Left cardiac atrium (tissue), 4 donors: Measurements from ENCODE around the gene ATXN7. TPM values are rescaled to one million over a fixed set of nuclear protein-coding genes. Genes with fewer than 3 reads are reported as not detected.

Experiments used
- ATAC-seq, 2 donors: fragments of 200-7000 bp; cut with Tn5 transposase; one replicate each; pipeline ENCODE4 v1.9.1; 2020; ENCODE audit warnings: mild to moderate bottlenecking in 2 of 2, moderate library complexity in 2 of 2
- DNase-seq: peaks from one replicate; pipeline ENCODE4 v3.0.0-alpha.2; 2020
- intact Hi-C, 2 donors: fragments of 100-400 bp; cut with DNase I; formaldehyde crosslinking; loops; one replicate each; pipeline versions ENCODE4 v1.14.1 to v1.15.1; 2022 to 2023
- total RNA-seq, 2 donors: library from RNA; stranded (reverse); fragmentation: NEBNext Ultra II Directional; extraction: Animal tissue kit (Norgen Biotek cat#: 25700); gene quantifications; one replicate each; pipeline ENCODE4 v1.2.1, GENCODE V29; 2021
- donor health status: DM: no; HTN: yes; CAD: no.
- donor health status: DM: no; HTN: yes; CAD: no; lungs with severe emphysema.
- donor health status: DM: yes; HTN: yes; CAD: no.
- donor health status: Dilated cardiomyopathy.

Gene ATXN7
- total RNA-seq, 2 donors from 2014 or later, result 13.0 to 22.2 TPM

DNA sequence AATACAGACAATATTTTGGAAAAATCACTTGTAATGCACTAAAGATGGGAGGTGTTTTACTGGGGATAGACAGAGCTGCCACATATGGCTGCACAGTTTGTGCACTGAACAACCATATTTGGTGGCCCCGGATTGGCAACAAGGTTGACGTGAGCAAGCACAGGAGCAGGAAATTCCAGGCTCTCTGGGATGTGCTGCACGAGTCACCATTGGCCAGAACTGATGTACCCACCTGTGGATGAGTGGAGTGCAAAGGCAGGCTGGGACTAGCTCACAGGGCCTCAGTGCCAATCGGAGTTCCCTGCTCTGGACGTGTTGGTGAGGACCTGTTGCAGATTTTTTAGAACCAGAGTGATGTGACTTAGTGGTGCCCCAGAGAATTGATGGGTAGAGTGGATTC lies 90.5 kb downstream of the ATXN7 start:
- no peak for DNase-seq
- intact Hi-C loops, result no loop called here
- peak in 1 of 2 donors; percentile 37 for ATAC-seq

DNA sequence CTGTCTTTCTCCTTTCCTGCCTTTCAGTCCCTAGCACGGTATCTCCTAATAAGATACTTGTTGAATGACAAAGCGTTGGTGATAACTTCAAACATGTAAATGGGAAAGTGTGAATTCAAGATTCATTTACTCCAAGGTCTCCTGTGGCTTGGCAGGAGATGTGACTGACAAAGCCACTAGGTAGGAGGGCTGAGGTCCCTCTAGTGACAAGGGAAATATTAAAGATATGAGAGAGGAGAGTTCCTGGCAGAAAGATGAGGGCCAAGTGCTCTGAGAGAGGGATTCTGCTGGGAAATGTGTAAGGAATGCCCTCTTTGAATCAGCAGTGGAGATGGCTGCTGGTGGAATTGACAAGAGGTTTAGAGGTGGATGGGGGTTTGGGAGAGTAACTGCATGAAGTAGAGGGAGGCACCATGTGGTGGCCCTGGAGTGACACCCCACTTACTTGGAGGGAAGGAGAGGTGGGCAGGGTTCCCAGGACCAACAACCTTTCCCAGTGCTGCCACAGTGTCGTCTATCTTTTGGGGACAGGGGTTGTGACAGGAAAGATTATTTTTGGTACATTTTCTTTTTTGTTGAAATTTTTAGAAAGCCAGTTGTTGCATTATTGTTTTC lies 91.5 kb downstream of the ATXN7 start:
- intact Hi-C loops, result no loop called here
- DNase-seq, result no peak
- no peak for ATAC-seq

DNA sequence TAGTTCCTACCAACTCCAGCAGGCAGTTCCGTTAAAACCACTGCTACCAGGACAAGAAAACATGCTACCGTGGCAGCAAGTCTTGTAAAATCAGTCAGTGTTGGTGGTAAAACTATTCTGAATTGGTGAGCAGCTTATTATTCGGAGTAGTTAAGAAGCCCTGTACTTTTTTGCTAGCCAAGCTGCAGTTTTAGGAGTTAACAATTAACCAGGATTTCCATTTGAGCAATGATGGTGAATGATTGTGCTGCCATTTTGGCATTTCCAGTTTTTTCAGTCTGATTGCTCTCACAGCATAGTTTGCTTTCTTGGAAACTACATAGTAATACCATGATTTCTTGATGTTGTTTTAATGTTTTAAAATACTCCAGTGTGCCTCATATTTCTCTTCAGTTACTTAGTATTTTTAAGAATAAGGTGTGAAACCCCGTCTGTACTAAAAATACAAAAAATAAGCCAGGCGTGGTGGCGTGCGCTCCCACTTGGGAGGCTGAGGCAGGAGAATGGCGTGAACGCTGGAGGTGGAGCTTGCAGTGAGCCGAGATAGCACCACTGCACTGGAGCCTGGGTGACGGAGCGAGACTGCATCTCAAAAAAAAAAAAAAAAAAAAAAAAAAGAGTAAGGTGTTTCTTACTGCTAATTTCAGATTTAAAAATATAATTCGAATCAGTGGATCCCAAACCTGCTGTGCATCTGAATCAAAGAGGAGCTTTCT lies 92.3 kb downstream of the ATXN7 start:
- intact Hi-C loops, result no loop called here
- DNase-seq (no peak), ATAC-seq (no peak)

DNA sequence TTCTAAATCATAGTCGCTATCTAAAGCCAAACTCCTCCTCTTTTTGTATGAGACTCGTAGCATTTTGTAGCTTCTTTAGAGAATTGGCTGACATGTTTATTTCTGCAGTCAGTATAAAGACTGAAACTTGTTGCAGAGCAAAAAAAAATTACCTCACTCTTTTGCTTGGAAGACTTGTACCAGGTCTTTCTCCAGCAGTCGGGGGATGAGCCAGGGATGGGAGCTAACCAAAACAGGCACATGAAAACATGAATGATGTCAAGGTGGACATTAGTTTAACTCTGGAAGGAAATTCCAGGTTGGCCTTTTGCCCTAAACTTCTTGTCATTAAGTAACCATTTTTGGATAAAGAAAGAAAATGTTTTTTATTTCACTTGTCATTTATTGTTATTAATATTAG lies 95.5 kb downstream of the ATXN7 start:
- no peak for DNase-seq
- intact Hi-C loops, result no loop called here
- peak in 1 of 2 donors; percentile 22 for ATAC-seq

DNA sequence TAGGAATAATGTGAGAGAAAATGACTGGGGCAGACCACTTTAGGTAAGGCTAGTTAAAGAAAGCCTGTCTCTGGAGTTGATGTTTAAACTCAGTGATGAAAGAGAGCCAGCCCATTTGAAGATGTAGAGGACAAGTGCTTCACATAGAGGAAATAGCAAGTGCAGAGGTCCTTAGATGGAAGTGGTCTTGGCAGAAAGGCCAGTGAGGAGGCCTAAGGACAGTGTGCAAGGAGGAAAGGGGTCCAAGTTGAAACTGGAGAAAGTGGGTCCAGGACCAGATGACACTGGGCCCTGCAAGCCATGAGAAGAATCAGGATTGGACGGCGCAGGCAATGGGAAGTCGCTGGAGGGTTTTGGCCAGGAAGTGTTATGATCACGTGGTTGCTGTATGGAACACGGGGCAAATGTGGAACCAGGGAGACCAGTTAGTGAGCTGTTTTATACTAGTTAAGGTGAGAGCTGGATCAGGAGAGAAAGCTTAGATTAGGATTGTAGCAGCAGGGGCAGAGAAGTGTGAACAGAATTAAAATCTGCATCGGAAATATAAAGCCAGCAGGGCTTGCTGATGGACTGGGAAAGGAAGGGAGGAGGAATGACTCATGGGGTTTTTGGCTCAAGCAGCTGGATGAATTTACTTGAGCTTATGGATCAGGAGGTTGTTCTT lies 96.5 kb downstream of the ATXN7 start:
- ATAC-seq (peak; percentile 69 to 71), DNase-seq (peak; percentile 44)
- intact Hi-C loops, result no loop called here

DNA sequence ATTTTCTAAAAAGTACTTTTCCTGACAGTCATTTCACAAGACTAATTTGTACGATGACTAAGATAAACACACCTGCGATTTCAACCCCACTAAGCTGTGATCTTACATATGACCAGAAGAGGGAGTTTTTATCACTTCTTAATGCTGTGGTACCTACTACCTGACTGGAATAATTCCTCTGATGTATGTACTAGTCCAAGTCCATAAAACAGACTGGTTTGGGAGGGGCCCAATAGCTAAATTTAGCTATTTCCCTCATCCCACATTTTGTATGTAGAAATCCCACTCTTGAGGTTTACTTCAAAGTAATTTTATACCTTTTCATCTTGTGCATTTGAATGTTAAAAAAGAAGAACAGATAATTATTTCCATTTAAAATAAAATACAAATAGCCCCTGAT lies 98.2 kb downstream of the ATXN7 start:
- DNase-seq, result no peak
- peak in 1 of 2 donors; percentile 50 for ATAC-seq
- intact Hi-C loops, result loop anchor here in 1 of 2 donors (2.0 kb wide), 1 partner anchor 31 kb away; no protein-coding TSS in a partner anchor

DNA sequence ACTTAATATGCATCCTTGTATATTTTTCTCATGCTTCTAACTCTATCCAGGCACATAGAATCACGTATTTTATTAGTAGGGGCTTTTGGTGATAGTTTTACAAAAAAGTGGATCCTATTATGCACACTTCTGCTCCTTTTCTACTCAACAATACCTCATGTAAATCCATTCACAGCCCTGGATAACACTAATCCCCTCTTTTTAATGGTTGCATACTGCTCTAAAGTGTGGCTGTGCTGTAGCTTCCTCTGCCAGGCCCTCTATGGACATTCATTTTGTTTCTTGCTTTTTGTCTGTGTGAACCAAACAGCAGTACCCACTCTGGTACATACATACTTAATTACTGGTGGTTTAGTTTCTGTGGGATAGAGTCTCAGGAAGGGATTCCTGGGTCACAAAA lies 99.8 kb downstream of the ATXN7 start:
- intact Hi-C loops, result loop anchor here in 1 of 2 donors (2.0 kb wide), 1 partner anchor 29 kb away; no protein-coding TSS in a partner anchor
- ATAC-seq, result no peak
- DNase-seq, result no peak

DNA sequence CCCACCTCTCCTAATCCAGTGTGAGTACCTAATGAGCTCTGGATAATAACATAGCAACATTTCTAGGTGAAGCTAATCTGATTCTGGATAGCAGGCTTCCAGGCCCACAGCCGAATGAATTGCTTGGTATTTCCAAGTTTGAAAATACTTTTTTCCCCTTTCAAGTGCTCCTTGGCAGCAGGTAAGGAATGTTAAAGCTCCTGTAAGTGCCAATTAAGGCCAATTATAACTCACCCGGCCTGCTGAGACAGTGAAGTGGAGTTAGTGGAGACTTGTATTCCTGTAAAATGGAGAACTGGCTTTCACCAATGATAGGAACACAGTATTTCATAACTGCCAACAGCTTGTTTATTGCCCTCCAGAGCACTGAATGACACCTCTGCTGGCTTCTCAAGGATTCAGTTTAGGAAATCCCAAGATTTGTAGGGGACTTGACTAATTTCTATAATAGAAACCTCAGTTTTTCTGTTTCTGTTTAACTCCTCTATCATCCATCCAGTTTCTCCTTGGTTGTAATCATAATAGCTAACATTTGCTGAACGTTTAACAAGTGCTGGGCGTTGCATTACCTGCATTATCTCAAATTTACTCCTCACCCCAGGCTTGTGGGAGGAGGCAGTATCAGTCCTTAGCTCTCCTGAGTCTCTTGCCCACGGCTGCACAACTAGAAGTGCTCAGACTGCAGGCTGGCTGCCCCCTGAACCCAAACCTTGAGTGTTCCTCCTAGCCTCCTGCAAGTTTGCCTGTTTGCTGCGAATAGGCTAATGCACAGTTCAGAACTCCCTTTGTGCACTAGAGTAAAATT lies 101.2 kb downstream of the ATXN7 start:
- intact Hi-C loops, result no loop called here
- ATAC-seq (no peak), DNase-seq (no peak)

DNA sequence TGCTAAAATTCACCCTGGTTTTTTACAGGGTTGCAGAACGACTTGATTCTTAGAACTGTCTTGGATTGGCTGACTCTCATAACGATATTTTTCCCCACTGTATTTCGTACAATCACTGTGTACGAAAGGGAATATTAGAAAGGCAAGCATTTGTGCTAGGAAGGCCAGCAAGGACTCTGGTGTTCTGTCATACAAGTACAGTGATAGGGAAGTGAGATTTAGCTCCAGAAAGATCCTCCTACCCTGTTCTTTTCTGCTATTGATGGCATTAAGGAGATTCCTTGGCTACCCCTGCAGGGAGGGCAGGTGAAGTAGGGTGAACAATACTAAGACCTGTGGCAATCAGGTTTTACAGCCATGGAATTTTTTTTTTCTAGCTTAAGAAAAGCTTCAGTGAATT lies 102.3 kb downstream of the ATXN7 start:
- ATAC-seq, result no peak
- intact Hi-C loops, result no loop called here
- no peak for DNase-seq

DNA sequence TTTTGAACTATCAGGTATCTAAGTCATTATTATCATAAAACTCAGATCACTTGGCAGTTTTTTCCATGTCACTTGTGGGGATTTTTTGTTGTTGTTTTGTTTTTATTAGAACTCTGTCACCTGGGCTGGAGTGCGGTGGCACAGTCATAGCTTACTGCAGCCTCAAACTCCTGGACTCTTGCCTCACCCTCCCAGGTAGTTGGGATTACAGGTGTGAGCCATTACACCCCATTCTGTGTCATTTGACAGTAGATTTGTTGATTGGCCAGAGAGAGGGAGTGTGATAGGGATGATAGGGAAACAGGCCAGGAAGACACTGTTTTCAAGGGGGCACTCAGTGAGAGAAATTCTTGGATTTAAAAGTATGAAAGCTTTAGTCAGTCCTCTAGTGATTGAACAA lies 103.2 kb downstream of the ATXN7 start:
- ATAC-seq (no peak), DNase-seq (no peak)
- intact Hi-C loops, result no loop called here

DNA sequence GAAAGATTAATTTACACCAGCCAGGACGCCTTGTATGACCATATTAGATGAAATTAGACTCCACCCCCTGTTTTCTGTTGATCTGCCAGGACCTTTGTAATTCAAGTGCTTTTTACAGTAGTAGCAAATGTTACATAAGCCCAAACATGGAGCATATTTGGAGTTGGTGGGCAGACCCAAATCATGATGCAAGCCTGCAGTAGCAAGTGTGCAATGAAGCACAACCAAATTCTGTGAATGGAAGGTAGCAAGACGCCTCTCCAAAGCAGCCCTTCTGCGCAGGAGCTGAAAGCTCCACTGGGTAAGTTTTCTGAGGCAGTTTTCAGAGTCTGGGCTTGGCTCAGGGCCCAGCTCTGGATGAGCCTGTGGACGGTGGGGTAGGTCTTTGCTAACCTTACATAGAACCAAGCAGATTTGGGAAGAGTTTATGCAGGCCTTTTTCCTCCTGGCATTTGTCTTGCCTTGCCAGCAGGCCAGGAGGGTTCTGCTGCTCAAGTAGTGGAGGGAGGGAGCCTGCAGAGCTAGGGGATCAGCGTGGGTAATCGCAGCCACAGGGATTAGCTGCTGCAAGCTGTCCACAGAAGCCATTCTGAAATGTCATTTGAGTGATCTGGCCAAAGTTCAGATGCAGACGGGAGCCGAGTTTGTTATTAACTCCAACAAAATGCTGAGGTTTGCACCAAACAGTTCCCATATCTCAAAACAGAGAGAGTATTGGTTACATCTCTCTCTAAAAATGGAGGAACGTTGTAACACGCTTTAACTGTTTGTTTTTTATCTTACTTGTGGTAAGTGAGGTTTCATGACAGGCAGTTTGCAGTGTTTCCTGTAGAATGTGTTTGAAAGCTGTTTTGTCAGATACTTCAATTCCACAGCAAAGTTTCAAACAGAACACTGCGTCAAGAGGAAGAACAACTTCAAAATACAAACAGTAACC lies 104.3 kb downstream of the ATXN7 start:
- ATAC-seq (peak; percentile 46 to 69), DNase-seq (peak; percentile 30)
- intact Hi-C loops, result no loop called here

DNA sequence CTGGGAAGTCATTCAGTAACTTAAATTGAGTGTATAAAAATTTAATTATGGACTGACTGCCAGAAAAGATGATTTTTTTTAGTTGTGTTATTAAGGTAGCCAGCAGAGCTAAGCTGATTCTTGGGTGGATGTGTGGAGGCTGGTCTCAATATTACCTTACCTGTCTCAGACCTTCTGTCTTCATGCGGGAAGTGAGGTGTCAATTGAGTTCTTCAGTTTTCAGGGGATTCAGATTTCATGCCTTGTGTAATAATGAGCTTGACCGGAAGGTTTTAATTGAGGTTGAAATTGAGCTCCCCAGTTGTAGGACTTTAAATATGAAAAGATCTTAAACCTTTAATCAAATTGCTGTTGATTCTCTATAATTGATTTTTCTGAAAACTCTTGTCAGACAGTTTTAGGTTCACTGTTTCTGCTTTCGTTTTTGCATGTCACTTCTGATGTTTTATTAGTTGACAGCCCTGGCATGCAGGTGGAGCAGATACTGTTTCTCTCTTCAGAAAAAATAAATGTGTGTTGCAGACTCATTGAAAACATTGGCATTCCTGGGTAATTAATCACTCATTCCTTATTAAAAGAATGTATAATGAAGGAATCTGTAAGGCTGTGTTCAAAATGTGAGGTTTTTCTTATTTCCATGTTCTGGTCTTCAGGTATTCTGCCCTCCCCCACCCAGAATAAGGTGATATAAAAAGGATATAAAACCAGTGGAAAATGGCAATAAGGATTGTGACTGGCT lies 105.1 kb downstream of the ATXN7 start:
- no peak for ATAC-seq
- intact Hi-C loops, result no loop called here
- DNase-seq, result no peak

DNA sequence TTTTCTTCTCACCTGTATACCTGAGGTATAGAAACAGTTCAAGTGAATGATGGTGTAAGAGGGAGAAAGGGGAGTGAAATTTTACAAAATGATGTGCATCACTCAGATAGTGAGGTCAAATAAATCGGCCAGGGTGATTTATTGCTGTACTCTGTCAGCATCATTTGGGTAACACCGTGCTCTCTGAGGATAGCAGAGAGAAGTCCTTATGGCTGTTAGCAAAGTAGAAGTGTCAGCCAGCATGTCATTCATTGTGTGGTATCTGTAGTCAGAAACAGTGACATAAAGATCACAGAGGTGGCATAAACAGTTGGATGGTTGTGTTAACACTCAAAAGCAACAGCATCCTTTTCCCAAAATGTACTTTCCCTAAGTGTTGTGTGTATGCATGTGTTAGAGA lies 106.2 kb downstream of the ATXN7 start:
- intact Hi-C loops, result no loop called here
- ATAC-seq, result peak; percentile 18 to 31
- DNase-seq, result no peak

DNA sequence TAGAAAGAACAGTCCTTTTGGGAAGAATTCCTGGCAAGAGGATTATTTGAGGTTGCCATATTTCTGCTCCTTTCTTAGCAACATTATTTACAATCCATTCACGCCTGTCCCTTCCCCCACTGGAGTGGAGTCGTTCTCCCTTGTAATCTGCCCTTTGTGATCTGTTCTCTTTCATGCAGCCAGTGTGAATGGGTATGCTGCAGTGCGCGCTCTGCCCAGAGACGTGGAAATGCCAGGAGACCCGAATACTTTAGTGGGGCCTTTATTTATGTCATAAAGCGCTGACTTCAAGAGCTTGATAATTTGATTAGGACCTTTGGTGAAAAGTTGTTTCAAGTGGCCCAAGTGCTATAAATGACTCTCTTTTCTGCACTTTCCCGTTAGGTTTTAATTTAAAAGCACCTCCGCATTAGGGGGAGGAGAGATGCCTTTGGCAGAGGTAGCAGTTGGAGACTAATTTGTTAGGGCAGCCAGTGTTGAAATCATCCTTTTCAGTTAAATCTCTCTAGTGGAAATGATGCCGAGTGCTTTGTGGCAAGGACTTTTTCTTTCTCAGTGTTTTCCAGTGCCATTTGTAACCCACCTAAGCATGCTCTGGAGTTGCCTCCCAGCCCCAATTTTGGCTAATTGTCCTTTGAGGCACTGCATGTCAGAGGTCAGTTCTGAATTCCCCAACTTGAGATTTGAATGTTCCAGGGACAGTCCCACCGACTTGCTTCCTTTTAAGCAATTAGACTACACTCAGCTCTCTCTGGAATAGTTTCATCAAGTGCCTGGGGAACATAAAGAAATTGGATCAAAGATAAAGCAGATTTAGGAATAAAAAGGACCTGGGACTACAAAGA lies 107.2 kb downstream of the ATXN7 start:
- no peak for DNase-seq
- ATAC-seq, result peak; percentile 27 to 41
- intact Hi-C loops, result no loop called here

DNA sequence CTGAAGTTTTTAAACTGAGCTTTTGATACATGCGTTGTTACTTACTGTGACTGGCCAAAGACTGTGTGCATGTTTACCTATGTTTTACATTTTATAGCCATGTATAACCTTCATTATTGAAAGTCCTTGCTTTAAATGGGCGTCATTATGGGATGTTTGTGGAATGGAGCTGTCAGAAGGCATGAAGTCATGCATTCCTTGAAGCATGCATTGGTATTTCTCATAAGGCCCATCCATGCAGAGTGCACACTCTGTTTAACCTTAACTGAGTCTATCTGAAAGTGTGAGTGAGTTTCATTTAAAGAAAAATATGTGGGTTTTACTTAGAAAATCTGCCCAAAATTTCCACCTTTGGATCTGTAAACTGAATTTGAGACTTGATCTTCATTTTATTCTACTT lies 108.5 kb downstream of the ATXN7 start:
- ATAC-seq (no peak), DNase-seq (no peak)
- intact Hi-C loops, result no loop called here

DNA sequence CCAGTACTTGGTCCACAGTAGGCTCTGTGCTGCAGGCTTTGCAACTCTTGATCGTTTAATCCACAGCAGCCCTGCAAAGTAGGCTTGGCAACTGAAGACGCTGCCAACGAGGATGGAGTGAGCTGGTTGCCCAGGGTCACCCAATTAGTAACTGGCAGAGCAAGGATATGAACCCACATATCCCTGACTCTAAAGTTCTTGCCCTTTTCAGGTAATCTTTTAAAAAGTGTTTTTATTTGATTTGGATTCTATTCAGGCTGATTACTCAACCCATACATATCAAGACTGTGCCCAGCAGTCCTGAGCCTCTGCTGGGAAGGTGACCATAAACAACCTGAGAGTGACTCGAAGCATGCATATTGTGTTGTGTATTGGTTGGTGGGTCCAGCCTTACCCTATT lies 109.3 kb downstream of the ATXN7 start:
- ATAC-seq, result no peak
- DNase-seq, result no peak
- intact Hi-C loops, result no loop called here

DNA sequence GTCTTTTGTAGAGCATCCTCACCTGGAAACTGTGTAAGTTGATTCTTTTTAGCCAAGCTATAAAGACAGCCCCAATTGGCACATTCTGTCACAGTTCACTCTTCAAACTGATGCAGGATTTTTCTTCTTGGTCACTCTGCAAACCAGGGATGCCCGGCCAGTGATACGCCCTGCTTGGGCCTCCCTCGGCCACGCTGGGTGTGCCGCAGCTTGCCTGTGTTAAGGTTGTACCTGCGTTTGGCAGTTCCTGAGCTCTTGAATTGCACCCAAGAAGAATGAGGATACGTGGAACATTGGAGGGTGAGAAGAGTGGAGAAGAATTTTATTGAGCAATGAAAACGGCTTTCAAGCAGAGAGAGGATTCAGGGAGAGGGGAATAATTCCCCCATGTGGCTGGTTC lies 109.7 kb downstream of the ATXN7 start:
- DNase-seq (no peak), ATAC-seq (no peak)
- intact Hi-C loops, result no loop called here
